SW 1271 (cell line): Measurements from ENCODE around the gene EFHD2.
"Not testable (repeated sequence)": the region's sequence is repeated elsewhere in the genome, so short reads cannot be mapped to it uniquely, and the experiment has no call there.

Experiments
- DNase-seq, 2 experiments: peaks; one replicate each; lab custom pipeline; 2025; lab: John Stamatoyannopoulos, UW

EFHD2 gene

DNA sequence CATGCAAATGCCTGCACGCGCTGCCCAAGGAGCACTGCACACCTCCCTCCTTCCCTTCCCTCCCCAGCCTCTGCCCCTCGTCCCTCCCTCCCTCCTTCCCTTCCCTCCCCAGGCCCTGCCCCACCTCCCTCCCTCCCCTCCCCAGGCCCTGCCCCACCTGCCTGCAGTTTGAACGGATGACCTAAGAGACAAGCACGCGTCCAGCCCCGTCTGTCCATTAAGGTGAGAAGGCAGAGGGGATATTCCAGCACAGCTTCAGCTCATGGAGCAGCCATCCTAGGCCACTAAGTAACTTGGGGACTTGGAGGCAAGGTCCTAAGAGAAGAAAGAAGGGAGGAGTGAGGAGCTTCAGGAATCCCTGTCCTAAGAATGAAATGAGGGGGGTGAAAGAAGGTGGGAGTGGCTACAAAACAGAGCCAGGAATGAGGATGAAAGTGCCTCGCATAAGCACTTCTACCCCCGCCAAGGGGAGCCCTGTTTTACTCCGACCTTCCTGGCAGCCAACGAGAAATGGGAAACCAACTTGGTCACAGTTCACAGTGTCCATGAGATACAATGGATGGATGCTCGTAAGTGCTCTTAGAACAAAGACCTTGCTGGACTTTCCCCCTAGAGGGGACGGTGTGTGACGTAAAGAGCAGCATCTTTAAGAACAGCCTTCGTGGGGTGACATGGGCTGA is 21.3 kb upstream of the EFHD2 start:
- no peak for DNase-seq

DNA sequence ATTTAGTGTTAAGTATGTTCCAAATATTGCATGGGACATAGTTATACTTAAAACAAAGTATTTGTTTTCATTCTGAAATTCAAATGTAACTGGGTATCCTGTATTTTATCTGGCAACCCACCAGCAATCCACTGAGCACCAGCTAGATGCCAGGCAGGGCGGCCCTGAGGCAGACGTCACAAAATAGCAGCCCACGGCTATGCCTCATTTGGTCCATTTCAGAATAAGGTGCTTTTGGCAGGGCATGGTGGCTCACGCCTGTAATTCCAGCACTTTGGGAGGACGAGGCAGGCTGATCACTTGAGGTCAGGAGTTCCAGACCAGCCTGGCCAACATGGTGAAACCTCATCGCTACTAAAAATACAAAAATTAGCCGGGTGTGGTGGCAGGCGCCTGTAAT is 19.9 kb upstream of the EFHD2 start:
- DNase-seq, result not testable (repeated sequence)

DNA sequence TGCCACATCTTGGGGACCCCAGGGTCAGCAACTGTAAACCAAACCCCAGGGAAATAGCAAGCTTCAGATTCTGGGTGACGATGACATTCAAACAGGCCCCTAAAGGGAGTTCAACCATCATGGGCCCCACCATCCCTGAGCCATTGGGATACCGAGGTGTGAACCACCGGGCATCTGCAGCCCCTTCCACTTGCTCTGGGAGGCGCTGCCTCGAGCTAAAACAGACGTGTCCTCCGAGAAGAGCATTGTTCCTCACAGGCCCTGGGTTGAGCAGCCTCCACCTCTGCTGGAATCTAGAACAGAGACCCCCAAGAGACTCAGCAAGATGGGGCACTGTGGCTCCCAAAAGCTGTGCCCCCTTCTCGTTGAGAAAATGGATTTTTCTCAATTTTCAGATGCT is 19.0 kb upstream of the EFHD2 start:
- no peak for DNase-seq

DNA sequence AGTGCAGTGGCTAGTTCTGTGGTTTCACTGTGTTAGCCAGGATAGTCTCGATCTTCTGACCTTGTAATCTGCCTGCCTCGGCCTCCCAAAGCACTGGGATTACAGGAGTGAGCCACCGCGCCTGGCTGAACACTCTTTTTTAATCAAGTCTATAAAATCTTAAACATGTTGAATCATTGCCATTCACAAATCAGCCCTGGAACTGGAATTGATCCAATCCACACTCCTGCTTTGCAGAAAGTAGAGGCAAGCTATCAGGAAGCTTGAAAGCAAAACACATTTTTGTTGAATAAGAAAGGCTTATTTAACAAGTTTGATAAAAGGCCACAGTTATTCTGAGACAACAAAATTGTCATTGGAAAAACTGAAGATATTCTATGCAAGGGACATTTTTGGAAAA is 18.3 kb upstream of the EFHD2 start:
- no peak for DNase-seq

DNA sequence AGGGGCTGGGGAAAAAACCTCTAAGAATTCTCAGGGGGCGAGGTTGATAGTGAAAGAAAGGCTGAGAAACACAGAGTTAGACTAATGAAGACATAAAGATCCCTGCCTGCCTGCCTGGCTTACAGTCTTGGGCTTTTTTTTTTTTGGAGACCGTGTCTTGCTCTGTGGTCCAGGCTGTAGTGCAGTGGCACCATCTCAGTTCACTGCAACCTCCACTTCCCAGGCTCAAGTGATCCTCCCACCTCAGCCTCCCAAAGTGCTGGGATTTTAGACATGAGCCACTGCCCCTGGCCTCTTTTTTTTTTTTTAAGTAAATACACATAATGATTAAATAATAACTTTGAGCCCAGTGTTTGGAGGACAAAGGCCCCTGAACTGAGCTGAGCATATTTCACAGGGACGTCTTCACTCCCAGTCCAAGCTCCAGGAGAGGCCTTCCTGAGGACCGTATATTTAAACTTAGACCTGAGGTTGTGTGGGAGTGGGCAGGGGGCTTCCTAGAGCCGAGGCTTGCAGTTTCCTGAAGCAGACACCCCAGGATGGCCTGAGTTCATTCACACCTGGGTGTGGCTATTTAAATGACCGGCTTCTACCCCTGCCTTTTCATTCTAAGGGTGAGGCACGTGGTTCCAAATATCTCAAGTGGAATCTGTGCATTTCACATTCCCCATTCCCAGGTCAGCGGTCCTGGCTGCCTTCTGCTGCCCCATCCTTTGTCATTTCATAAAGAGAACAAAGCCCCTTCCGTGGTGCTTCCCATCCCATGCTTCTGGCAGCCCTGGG is 16.0 kb upstream of the EFHD2 start:
- DNase-seq, result no peak

DNA sequence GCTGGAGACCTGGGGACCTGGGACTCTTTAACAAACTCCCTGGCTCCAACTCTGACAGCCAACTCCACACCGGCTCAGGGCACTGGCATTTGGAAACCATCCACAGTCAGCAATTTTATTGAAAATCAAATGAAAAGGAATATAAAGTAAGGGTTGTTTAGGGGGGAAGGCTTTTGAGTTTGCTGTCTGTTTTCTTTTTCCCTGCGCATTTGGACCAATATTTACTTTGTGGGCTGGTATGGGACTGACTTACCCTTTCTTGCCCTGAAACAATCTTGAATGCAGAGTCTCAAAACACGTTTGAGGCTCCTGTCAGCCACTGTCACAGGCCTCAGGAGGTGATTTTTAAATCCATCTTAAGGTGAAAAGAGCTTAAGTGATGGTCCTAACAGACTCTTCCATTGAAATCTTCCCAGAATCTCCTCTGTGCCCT is 15.4 kb upstream of the EFHD2 start:
- no peak for DNase-seq

DNA sequence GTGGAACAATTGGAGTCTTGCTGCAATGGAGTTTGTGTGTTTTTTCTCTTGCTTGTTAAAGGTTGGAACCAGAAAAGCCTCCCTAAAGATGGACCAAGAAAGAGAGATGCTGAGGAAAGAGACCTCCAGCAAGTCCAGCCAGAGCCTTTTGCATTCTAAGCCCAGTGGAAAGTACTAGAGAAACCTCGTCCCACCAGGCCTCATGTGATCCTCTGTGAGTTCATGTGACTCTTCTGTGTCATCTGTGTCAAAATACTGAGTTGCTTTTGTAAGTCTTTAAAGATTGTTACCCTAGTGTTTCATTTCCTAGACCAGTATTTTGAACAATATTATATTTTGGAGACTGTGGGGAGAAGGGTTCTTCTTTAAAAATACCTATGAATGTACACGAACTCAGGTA is 12.5 kb upstream of the EFHD2 start:
- no peak for DNase-seq

DNA sequence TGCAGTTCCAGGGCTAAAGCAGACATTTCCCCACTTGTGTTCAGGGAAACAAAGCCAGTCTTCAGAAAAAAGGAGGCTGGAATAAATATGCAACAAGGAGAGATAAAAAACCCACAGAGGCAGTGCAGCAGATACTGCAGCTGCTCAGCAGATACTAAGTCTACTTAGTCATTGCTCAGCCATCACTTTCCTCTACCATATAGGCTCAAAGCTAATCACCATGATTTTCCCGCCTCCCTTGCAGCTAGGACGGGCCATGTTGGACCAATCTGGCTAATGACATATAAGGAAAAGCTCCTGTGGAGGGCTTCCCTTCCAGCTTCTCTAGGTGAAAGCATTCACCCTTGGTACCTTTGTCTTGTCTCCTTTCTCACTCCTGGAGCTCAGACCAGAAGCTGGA is 10.0 kb upstream of the EFHD2 start:
- no peak for DNase-seq

DNA sequence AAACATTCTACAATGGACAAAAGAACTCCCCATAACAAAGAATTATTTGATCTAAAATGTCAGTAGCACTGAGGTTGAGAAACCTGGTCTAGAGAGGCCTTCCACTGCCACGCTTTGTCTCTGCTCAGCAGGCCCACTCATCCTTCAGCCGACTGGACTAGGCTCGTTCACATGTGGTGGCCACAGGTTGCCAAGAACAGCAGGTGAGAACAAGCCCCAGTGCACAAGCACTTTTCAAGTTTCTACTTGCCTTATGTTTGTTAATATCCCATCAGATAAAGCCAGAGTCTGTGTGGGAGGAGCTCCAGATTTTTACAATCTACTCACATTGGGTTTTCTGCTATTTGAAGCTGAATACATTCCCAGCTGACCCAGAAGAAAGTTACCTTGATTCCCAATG is 9.1 kb upstream of the EFHD2 start:
- DNase-seq, result no peak

DNA sequence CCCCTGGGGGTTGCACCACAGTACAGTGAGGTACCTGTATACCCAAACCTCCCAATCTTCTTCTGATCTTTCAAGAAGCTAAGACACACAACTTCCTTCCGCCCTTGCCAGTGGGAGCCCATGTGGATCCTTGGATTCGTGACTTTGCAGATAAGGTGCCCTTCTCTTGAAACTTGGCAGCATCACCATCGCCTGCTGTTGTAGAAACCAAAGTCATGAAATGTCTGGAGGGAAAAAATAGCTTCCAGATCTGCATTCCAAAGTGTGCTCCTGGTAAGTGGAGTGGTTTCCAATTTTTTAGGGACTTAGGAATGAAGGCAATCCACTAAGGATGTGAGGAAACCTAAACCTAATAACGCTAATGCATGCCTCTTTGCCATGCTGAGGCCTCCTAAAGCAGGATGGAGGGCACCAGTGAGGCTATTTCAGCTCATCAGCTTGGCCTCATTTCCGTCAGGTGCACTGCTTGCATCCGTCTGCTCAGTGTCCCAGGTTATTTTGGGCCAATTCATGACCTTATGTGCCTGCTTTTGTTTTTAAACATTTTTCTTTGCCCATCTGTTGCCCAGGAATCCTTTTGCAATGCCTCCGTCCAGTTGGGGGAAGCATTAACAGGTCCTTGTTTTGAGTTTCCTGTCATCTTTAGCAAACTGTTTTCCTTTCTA is 8.2 kb upstream of the EFHD2 start:
- no peak for DNase-seq

DNA sequence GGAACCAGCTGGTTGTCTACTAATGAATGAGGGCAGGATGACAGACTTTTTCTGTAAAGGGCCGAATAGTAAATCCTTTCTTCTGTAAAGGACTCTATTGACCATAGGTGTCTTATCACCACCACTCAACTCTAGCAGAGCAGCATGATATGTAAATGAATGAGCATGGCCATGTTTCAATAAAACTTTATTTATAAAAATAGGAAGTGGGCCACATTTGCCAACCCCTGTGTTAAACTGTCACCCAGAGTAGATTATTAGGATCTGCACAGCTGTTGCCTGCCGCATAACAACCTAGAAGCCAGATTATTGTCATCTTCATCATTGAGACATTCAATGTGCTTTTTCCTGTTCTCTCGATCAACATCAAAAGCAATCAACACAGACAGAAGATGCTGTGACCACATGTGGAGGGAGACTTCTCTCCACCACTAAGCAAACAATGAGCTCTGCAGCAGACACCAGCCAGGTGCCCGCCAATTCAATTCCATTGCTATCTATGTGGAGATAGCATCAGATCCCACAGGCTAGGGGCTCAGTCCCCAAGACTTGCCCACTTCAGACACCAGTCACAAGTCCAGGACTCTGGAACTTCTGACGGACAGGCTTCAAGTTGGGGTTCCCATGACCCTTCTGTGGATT is 6.8 kb upstream of the EFHD2 start:
- no peak for DNase-seq

DNA sequence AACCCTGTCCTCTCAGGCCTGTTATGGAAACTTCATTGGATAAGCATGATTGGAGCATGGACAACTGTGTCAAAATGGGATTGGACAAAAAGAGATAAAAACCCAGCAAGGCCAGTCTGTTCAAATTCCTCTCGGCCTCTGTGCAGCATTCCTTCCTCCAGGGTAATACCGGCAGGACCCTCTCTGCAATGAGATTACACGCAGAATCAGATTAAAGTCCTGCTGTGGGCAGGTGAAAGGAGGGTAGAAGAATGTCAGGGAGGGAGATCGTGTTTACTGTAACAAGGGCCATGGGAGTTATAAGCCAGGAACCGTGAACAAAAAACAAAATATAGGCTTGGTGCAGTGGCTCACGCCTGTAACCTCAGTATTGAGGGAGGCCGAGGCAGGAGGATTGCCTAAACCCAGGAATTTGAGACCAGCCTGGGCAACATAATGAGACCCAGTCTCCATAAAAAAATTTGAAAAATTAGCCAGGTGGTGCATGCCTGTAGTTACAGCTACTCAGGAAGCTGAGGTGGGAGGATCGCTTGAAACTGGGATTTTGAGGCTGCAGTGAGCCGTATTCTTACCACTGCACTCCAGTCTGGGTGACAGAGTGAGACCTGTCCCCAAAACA is 5.6 kb upstream of the EFHD2 start:
- DNase-seq, result no peak

DNA sequence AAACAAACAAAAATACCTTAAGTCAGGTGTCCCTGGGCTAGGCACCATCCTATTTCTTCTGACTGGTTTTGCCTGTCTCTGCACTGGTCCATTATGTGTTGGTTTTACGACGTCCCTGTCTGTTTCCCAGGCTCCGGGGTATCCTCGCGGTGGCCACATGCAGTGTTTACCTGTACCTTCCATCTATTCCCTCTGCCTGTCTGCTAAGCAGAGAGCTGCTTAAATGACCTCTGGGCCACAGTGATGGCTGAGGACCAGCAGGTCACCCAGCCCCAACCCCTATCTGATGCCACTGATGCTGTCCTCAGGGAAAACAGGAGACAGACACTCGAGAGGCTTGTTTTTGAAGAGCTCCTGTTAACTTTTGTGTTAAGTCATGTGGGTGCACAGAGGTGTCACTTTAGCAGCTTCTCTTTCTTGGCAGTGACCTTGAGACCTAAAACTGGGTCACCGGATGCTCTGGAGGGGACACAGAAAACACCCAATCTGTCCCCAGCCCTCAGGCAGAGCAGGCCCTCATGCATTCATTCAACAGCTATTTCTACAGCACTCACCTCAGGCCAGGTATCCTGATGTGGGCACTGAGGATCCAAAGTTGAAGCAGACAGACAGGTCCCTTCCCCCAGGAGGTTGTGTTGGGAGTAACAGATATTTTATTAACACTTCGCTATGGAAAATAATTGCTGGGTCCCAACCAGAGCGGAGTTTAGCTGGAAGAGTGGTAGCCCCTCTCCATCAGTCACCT is 4.4 kb upstream of the EFHD2 start:
- DNase-seq, result no peak

DNA sequence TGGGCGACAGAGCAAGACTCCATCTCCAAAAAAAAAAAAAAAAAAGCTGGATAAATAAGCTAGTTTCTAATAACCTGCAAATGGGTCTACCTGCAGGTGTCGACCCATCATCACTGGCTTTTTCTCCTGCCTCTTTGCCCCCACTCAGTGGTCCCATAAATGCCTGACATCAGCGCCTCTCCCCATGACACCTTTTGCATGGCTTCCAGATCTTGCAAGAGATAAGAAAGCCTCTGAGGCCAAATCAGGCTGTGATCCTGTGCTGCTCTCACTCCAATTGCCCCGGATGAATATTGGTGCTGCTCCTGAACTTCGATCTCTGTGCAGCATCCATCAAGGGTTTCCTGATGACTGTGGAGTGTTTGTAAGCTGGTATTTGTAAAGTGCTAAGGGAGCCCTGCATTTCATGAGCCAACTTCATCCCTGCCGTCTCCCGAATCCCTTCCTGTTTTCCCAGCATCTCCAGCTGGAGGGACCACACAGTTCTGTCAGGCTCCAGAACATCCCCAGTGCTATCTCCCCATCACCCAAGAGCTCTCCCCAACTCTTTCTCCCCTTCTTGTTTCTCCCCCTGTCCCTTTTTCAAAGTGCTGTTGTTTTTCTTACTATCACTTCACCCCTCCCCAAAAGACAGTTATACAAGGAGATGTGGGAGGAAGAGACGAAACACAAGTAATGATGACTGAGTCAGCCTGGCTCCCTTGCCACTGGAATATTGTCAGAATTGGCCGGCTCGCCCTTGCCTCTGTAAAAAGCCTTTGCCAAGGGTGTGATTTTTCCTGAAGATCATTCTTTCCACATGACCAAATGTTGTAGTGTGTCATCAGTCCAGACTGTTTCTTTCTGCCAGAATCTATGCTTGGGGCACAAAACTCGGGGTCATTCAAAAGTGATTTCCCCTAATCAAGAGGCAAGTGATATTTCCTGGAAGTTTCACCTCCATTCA is 2.8 kb upstream of the EFHD2 start:
- no peak for DNase-seq

DNA sequence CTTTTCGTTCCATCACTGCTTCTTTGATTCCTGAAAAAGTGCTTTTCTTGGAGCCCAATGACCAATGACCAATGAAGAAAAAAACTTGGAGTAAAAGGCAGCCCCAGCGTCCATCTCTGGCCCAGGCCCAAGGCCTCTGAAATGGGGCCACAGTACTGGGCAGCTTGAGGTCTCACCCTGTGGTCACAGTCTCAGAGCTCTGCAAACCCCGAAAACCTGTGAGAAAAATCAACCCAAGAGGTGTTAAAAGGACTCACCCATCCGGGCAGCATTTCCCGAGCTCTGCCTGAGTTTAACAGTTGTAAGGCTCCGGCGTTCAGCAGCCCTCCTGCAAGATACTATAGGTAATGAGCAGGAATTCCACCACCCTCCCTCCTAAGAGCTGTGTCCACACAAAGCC is 2.1 kb upstream of the EFHD2 start:
- DNase-seq, result no peak

DNA sequence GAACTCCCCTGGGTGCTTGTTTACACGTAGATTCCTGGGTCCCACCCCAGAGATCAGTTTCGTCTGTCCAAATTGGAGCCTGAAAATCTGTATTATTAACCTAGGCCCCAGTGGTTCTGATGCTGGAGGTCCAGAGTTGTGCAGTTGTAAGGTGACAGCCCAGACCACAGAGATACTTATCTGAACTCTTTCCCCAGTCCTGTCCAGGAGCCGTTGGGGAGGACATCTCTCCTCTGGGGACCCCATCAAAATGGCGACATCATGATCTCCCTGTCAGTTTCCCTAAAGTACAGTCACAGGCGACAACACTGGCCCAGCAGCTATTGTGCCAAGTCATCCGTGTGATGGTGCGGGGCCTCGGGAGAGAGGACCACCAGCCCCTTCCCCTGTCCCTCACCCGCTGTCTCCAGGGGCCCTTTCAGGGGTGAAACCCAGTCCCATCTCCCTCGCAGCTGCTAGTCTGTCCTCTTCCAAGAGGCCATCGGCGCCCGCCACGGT is 749 bp upstream of the EFHD2 start:
- no peak for DNase-seq

DNA sequence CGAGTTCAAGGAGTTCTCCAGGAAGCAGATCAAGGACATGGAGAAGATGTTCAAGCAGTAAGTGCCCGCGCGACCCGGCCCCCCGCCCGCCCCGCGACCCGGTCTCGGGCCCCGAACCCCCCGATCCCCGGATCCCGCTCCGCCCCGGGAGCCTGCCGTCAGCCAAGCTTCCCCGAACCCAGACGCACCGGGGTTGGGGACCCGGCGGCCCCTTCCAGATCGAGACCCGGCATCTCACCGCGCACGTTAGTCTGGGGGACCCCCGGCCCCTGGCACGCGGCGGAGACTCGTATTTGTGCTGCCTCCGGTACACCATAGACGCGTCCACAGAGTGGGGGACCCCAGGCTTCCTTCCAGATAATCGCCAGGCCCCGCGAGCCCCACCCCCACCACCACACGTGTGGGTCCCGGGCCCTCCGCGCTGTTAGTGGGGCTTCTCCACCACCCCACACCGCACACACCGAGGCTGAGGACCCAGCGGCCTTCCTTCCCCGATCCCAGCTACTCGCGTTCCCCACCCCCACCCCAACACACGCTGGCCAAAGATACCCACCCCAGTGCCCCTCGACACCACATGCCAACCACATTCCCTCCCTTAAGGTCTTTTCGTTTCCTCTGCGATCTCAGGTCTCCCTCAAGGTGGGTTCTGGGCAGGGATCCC is 665 bp downstream of the EFHD2 start:
- DNase-seq, result no peak

DNA sequence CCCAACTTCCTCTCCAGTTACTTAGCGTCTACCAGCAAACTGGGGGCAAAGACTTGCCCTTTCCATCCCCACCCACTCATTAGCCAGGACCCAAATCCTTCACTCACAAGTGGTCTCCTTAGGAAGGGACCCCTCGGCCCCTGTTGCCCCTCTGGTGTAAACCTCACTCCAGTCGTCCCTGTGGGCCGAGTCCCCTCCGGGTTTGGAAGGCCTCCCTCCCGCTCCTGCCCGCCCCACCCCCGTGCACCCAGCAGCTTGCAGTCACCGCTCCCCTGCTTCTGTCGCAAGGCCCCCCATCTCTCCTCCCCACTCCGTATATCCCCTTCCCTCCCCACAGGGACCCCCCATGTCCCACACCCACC is 1.2 kb downstream of the EFHD2 start:
- no peak for DNase-seq

DNA sequence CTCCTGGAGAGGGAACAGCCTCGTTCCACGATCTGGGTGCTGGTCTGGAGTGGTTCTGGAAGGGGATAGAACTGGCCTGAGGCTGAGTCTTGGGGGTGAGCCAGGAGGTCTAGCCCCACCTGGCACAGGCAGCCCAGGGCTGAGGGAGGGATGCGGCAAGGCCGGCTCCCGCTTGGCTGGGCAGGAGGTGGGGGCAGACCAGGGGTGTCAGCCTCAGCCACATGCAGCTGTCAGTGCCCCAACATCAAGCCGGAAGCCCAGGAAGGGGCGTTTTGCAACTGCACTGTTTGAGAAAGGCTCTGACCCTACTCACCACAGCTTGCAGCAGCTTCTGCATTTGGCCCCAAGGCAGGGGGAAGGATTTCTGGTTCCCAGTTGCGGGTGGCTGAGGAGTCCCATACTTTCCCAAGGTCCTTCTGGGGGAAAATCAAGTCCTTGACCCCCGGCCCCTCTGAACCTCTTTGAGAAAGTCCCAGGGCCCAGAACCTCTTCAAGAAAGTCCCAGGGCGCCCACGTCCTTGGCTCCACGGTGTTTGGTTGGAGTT is 2.0 kb downstream of the EFHD2 start:
- DNase-seq, result no peak
